Neural cell (in vitro differentiated cells): ENCODE data around the gene ATP6V1B1.

Source experiments
- CTCF ChIP-seq: fragments of 450-650 bp; IDR thresholded peaks from 2 replicates; pipeline ENCODE4 v1.5.1; 2014; ENCODE audit warnings: antibody characterized with exemption, mild to moderate bottlenecking, moderate library complexity; ENCODE audit not compliant: poor library complexity, severe bottlenecking
- EZH2 ChIP-seq: fragments of 200-600, 300-800 bp; shearing (Covaris generic), sonication (generic); IDR thresholded peaks from 2 replicates; pipeline ENCODE4 v1.6.1; 2014; ENCODE audit warnings: antibody characterized with exemption, low read length, borderline replicate concordance, mild to moderate bottlenecking; ENCODE audit not compliant: insufficient read depth, poor library complexity, severe bottlenecking
- TAF1 ChIP-seq: IDR thresholded peaks from 2 replicates; pipeline ENCODE4 v1.6.1; 2012; ENCODE audit warnings: low read depth

- TF ChIP-seq CTCF: no peak
- no peak for TF ChIP-seq EZH2
- TF ChIP-seq TAF1: no peak
Measured at GRCh38 chr2:70936979-70937811, 1.5 kb downstream of the ATP6V1B1 start.
